HG02981 (cell line): ENCODE data around the gene DNAH2.
A peak's percentile ranks its signal among the peaks of the same experiment; 100 is the strongest.

Experiments
- ATAC-seq: cut with Tn5 transposase; IDR thresholded peaks from one replicate; pipeline ENCODE4 v1.9.1; 2021; ENCODE audit warnings: mild to moderate bottlenecking, moderate library complexity; ENCODE audit not compliant: unreplicated experiment

DNAH2 gene

DNA sequence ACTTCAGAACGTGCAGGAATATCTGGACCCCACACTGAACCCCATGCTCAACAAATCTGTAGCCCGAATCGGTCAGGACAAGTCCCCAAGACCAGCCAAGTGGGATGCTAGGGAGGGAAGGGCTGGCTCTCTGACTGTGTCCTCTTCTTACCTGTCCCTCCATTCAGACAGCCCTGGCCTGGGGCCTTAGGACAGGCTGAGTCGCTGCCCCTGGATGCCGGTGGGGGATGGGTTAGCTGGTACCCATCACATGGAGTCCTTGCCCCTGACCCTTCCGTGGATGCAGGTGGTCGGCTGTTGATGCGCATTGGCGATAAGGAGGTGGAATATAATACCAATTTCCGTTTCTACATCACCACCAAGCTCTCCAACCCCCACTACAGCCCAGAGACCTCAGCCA, 100.5 kb downstream of the DNAH2 start:
- ATAC-seq, result no peak

DNA sequence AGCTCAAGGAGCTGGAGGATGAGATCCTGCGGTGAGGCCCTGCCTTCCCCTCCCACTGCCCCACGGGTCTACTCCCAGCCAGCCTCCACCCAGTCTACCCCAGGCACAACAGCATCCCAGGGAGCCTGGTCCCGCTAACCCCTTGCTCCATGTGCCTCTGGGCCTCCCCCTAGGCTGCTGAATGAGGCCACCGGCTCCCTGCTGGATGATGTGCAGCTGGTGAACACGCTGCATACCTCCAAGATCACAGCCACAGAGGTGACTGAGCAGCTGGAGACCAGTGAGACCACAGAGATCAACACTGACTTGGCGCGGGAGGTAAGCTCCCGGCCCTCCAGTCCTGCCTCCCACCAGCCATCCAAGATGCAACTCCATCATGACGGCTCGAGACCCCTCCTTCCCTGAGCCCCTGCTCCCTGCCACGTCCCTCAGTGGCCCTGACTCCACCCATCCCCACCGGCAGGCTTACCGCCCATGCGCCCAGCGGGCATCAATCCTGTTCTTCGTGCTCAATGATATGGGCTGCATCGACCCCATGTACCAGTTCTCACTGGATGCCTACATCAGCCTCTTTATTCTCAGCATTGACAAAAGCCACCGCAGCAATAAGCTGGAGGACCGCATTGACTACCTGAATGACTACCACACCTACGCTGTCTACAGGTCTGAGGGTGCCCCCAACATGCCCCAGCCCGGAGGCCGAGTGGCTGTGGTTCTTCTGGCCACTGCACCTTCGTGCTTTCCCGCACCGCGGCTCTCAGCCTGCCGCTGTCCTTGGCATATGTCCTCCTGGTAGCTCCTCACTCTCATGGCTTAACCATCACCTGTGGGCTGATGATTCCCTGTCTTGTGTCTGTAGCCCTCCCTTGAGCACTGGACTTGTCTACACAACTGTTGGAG, 101.5 kb downstream of the DNAH2 start:
- ATAC-seq, result no peak

DNA sequence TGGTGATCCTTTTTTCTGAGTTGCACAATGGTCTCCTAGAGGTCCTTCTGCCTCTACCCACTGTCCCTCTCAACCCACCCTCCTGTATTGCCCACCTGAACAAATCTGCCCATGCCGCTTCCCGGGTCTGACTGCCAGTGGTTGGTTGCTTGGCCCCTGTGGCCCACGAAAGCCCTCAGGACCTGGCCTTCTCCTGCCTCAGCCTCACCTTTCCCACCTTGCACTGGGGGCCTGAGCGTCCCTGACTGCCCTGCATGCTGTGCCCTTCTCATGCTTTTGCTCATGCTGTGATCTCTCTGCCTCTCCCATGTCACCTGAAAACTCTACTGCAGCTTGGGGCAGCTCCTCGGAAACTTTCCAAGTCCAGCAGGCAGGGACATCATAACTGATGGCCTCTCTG, 102.7 kb downstream of the DNAH2 start:
- ATAC-seq, result no peak

DNA sequence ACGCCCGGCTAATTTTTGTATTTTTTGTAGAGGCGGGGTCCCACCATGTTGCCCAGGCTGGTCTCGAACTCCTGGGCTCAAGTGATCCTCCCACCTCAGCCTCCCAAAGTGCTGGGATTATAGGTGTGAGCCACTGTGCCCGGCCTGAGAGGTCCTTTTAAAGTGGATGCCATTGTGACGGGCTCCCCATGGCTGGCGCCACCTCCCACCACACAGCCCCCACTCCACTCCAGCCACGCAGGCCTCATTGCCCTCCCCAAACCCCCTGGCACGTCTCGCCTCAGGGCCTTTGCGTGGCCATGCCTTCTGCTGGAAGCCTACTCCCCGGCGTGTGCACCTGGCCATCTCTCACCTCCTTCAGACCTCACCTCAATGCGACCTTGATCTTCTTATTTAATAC, 104.6 kb downstream of the DNAH2 start:
- ATAC-seq, result no peak

DNA sequence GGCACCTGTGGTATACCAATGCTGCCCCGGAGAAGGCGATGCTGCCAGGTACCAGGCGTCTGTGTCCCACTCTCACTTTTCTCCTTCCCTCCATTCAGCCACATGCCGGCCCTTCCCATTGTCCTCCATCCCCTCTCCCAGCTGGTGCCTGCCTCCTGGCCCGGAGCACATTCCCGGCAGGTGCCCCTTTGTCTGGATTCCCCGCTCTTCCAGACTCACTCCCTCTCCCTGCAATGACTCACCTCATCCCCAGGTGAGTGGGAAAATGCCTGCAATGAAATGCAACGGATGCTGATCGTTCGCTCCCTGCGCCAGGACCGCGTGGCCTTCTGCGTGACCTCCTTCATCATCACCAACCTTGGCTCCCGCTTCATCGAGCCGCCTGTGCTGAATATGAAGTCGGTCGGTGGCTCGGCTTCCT, 106.0 kb downstream of the DNAH2 start:
- no peak for ATAC-seq

DNA sequence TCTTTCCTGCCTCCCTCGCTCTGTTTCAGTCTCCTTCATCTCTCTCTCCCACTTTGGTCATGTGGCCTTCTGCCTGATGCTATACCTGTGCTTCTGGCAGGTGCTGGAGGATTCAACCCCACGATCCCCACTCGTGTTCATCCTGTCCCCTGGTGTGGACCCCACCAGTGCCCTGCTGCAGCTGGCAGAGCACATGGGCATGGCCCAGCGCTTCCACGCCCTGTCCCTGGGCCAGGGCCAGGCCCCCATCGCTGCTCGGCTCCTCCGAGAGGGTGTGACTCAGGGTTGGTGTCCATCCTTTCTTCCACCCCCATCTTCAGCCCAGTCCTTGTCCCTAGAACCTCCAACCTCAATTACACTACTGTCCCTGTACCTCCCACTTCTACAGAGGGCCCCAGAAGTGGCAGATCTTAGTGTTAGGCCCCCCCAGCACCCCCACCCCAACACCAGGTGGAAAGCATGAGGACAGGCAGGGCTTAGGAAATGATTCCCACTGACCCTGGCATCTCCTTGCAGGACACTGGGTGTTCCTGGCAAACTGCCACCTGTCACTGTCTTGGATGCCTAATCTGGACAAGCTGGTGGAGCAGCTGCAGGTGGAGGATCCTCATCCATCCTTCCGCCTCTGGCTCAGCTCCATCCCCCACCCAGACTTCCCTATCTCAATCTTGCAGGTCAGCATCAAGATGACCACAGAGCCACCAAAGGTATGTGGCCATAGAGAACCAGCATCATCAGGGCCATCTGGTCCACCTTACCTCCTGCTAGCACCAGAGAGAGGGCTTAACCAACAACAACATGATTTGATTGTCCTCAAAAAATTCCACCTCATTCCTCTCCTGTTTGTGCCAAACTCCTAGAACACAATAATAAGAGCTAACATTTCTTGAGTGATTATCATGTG, 106.7 kb downstream of the DNAH2 start:
- no peak for ATAC-seq

DNA sequence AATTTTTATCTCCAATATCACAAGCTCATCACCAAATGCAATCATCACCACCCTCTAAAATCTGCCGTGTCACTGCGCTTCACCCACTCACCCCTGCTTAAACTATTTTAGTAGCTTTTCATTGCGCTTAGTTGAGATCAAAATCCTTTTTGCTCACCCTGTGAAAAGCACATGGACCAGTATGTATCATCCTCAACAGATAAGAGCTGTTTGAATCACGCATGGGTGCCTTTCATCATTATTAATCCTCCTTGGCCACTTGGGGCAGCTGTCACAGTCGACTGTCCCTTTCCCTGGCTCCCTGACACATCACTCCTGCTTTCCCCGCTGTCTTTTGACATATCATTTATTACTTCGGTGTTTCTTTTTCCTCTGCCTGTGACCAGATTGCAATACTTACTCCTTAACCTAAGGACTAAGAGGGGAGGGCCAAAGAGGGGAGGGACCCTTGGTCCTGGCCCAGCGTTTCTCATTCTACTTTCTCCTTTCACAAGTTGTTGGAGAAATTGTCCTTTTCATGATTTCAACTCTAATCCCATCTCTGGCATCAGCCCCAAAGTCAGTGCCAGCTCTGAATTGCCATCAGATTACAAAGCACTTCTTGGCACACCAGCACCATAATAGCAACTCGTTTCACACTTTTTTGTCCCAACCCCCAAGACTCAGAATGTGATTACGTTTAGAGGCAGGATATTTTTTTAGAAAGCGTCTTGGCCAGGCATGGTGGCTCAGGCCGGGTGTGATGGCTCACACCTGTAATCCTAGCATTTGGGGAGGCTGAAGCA, 107.9 kb downstream of the DNAH2 start:
- ATAC-seq, result no peak

DNA sequence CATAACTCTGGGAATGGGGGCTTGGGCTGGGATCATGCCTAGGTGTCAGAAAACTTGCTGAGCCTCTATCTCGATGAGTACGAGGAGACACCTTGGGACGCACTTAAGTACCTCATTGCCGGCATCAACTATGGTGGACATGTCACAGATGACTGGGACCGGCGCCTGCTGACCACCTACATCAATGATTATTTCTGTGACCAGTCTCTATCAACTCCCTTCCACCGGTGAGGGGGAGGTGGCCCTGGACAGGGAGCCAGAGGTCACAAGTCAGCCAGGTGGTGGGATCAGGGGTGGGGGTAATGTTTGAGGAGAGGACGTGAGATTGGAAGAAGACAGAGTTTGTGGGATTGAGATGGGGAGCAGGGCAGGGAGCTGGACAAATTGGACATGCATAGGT, 113.1 kb downstream of the DNAH2 start:
- no peak for ATAC-seq

DNA sequence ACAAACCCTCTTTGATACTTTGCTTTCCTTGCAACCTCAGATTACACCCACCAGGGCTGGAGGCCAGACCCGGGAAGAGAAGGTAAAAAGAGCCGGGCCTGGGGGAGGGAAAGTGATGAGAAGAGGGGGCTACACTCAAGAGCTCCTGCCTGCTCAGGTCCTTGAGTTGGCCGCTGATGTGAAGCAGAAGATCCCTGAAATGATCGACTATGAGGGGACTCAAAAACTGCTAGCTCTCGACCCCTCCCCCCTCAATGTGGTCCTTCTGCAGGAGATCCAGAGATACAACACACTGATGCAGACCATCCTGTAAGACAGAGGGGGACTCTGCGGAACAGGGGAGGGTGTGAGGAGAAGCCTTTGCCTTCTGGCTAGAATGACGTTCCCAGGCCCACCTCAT, 113.7 kb downstream of the DNAH2 start:
- ATAC-seq, result no peak

DNA sequence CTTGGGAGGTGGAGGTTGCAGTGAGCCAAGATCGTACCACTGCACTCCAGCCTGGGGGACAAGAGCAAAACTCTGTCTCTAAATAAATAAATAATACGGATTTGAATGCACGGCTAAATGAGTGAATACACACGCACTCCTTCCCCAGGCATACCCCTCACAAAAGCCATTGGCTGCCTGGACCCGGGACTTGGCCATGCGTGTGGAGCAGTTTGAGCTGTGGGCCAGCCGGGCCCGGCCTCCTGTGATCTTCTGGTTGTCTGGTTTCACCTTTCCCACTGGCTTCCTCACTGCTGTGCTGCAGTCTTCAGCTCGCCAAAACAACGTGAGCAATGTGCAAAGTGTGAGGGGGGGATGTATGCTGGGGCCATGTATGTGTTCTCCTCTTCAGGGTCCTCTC, 114.9 kb downstream of the DNAH2 start:
- no peak for ATAC-seq

DNA sequence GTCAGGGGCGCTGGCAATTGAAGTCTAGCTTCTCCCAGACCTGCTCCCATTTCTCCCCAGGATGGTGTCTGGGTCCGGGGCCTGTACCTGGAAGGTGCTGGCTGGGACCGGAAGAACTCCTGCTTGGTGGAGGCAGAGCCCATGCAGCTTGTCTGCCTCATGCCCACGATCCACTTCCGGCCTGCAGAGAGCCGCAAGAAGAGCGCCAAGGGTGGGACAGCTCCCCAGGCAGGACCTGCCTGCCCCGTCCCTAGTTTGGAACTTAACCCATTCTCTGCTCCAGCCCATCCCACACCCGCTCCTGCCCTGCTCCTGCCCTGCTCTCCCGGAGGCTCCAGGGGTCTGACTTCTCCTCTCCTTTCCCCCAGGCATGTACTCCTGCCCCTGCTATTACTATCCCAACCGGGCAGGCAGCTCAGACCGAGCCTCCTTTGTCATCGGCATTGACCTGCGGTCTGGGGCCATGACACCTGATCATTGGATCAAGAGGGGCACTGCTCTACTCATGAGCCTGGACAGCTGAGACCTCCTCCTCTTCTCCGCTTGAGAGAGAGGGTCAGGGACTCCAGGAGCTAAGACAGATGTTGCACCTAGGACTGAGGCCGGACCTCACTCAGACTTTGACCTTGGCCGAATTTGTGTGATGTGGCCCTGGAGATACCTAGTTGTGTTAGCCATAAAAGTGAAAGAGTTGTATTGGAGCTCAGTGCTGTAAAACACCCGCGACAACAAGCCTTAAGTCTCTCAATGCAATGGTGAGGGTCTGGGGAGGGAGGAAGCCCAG, 115.7 kb downstream of the DNAH2 start:
- no peak for ATAC-seq

DNA sequence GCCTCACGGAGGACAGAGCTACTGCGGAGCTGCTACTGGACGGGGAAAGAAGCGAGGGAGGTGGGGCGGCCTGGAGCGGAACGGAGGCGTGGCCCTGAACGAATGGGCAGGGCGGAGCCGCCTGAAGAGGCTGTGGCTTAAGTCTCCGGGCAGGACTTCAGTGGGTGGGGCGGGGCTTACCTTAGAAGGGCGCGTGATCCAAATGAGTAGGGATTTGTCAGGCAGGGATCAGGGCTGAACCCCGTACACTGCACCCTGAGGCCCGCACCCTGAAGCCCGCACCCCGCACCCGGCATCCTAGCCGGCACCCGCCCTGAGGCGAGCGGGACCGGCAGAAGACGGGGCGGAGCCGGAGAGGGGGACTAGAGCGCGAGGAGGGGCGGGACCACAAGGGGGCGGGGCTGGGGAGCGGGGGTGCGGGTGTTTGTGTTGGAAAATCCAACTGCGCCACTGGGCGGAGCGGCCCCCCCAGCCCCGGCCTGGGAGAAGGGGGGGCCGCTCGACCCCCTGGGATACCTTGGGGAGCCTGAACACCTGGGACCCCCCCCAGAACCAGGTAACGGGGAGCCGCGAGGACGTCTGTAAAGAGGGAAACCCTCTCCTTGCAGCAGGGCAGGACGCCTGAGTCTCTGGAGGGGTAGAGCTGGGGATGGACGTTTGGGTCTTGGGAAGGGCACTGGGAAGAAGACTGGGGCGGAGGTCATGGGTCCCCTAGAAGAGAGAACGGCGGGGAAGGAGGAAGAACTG, 116.4 kb downstream of the DNAH2 start, which contains the start of gene KDM6B:
TSS of gene KDM6B (plus strand) at position 423 of the 747 bp plus-strand sequence. CDS start 11,338 bp downstream, outside the sequence.
- ATAC-seq, result peak; percentile 36

DNA sequence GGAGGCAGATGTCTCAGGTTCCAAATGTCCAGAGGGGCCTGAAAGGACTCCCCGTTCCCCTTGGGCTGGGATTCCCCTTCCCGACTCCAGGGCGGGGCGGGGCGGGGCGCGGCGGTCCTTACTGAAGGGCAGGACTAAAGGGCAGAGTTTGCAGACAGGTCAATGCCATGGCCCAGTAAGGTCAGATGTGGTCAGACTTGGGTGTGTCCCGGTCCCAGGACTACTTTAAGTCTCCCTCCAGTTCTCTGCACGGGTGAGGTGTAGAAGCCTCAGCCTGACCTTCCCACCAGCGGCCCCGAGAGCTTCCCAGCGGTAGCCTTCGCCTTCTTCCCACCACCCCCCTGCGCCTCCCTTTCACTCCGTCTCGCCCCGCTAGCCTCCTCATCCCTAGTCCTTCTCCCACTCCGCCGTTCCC, 117.0 kb downstream of the DNAH2 start:
- peak; percentile 5 for ATAC-seq

DNA sequence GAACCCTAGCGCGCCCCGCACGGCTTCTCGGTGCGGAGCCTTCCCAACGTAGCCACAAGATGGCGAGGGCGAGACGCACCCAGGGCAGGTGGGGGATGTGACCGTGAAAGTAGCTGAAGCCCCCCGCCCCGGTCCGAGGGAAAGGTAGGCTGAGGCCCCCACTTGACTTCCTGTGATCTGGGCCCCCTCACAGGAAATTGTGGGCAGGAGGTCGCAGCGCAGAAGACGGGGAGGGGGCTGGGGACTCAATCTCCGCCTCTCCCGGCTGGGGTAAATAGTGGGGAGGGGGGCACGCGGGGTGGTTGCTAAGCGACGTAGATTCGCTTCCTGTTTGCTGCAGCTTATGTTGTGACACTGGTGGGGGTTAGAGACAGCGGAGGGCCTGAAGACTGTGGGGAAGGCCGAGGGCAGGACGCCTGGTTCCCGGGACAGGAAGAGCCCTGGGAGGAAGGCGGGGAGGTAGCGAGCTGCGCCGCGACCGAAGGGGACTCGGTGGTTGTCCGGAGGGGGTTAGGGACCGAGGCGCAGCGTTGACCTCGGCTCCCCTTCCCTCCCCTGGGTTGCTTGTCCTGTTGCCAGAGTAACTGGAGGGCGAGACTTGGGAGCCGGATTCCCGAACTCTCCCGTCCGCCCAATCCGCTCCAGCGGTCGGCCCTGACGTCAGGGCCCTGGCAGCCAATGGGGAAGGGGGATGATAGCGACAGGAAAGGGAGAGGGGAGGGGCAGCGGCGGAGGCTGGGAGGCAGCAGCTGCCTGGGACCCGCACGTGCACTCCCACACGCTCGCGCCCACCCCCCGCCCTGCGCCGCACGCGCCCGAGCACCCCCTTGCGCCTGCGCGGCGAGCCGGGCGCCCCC, 117.6 kb downstream of the DNAH2 start:
- peak; percentile 44 for ATAC-seq

DNA sequence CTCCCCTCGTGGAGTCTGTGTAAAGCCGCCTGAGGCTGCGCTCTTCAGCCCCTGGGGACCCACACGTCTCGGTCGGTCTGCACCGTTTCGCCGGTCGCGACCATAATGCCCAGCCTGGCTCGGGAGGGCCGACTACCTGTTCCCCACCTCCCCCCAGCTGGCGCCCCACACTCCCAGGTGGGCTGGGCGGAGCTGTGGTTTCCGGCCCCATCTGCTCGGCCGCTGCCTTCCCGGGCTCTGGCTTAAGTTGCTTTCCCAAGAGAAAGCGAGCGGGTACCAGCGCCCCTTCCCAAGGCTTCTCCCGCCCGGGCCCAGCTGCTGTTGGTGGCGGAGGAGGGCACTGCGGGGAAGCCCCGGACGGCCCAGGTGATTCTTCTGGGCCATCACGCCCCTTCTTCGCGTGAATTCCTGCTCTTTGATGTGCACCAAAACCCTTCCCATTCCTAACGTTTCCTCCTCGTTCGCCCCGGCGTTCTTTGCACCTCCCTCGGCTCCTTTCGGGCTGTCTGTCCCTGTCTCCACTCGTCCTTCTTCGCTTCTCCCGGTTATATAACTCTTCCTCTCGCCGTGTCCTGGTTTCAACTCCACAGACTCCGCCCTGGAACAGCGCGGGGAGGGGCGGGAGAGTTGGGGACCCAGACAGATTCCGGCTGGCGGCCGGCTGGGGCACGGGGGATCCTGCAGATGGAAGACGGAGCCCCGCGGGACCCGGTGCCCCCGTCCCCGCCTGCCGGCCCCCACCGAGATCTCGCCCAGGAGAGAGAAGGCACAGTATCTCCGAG, 118.5 kb downstream of the DNAH2 start:
- ATAC-seq, result no peak

DNA sequence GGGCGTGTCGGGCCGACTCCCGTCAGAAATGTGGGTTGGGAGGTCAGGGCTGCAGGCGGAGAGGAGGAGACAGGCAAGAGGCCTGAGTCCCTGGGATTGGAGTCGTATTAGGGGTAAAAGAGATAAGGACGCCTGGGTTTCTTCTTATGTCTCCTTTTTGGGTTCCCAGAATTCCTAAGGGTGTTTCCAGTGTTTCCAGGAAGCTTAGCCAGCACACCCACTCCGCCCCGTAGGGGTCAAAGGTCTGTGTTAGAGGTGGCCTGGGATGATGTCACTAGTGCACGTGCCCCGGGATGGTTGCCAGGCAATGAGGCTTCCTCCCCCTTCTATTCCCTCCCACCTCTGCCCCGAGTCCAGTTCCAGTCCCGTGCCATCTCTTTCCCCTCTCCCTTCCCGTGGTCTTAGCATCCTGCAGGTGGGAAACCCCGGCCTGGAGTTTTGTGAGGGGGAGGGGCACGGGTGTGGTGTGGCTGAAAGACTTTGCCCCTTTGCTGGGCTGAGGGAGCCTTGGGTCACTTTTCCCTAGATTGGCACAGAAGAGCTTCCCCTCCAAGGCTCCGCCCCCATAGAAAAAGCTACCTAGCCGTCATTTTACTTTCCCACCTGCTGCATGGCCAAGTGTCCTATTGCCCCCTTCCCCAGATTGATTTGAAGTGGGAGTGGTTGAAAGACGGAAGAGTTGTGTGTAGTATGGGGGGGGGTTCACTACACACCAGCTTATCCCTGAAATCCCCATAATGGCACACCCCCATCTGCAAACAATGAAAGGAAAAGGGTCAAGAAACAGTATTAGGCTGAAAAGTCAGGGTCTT, 119.3 kb downstream of the DNAH2 start:
- no peak for ATAC-seq
